ENCODE data around the gene G6PC3. TPM values are rescaled to one million over a fixed set of nuclear protein-coding genes. Genes with fewer than 3 reads are reported as not detected.

The G6PC3 gene
- total RNA-seq, 1 donor from 2014 or later = 40.1 TPM

DNA sequence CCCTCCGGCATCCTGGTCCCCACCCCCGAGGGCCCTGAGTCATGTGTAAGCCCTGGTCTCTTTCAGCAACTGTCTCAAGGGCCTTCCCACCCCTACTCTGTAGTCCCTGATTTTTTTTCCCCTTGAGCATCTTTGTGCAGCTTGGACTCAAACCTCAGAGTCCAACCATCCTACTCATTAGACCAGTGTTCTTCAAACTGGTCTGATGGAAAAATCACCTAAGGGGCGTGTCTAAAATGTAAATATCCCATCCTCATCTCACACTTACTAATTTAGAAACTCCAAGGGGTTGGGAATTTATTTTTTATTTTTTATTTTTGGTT, 624 bp downstream of the G6PC3 start:
- Histone ChIP-seq H3K4me3 (peak overlapping the region; percentile 77), H3K27me3 (ENCODE audit: low read depth) (no peaks in the 10 kb centered on the region), H3K9me3 (no peaks in the 10 kb centered on the region), H3K27ac (peak overlapping the region; percentile 86), H3K4me1 (peaks cover 34% of the 10 kb centered on the region), H3K36me3 (peaks cover 26% of the 10 kb centered on the region)
- no peak for DNase-seq
- no peak for ATAC-seq
- TF ChIP-seq, protein P1, sequence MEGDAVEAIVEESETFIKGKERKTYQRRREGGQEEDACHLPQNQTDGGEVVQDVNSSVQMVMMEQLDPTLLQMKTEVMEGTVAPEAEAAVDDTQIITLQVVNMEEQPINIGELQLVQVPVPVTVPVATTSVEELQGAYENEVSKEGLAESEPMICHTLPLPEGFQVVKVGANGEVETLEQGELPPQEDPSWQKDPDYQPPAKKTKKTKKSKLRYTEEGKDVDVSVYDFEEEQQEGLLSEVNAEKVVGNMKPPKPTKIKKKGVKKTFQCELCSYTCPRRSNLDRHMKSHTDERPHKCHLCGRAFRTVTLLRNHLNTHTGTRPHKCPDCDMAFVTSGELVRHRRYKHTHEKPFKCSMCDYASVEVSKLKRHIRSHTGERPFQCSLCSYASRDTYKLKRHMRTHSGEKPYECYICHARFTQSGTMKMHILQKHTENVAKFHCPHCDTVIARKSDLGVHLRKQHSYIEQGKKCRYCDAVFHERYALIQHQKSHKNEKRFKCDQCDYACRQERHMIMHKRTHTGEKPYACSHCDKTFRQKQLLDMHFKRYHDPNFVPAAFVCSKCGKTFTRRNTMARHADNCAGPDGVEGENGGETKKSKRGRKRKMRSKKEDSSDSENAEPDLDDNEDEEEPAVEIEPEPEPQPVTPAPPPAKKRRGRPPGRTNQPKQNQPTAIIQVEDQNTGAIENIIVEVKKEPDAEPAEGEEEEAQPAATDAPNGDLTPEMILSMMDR (IDR thresholded peaks at IDR 0.05) = no peak
- intact Hi-C loops (cut with DNase I) = no loop called here

GRCh38 chr17:44071772-44072171, 1.2 kb downstream of the G6PC3 start:
- peaks cover 34% of the 10 kb centered on the region for H3K4me1 ChIP-seq
- H3K4me3 ChIP-seq = peak overlapping the region; percentile 77
- DNase-seq (peak; percentile 15), ATAC-seq (no peak)
- H3K27ac ChIP-seq = peak overlapping the region; percentile 86
- H3K9me3 ChIP-seq = no peaks in the 10 kb centered on the region
- peaks cover 32% of the 10 kb centered on the region for H3K36me3 ChIP-seq
- TF ChIP-seq, protein P1 (IDR thresholded peaks at IDR 0.05) = no peak
- H3K27me3 ChIP-seq (ENCODE audit: low read depth) = no peaks in the 10 kb centered on the region
- intact Hi-C loops (cut with DNase I) = no loop called here

- no peak for ATAC-seq
- H3K4me1 ChIP-seq = peaks cover 36% of the 10 kb centered on the region
- intact Hi-C loops (cut with DNase I) = no loop called here
- no peak overlapping the region for H3K27ac ChIP-seq
- no peaks in the 10 kb centered on the region for H3K27me3 ChIP-seq (ENCODE audit: low read depth)
- TF ChIP-seq, protein P1 (IDR thresholded peaks at IDR 0.05) = no peak
- no peaks in the 10 kb centered on the region for H3K9me3 ChIP-seq
- peaks cover 58% of the 10 kb centered on the region for H3K36me3 ChIP-seq
- DNase-seq = peak; percentile 35
- H3K4me3 ChIP-seq = no peak overlapping the region
These were observed 3.8 kb downstream of the G6PC3 start for GRCh38 chr17:44074231-44074910.

DNA sequence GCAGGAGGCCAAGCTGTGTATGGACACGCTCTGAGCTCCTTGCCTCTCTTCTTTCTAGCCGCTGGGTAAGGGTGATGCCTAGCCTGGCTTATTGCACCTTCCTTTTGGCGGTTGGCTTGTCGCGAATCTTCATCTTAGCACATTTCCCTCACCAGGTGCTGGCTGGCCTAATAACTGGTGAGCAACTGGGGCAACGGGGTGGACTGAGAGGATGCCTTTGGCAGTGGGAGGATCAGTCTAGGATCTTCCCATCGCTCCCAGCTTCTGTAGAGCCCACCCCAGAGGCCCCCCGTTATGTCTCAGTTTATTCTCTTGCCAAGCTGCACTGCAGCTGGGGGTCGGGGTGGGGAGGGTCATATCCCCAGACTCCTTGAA, 4.4 kb downstream of the G6PC3 start:
- Histone ChIP-seq H3K27me3 (ENCODE audit: low read depth) (no peaks in the 10 kb centered on the region), H3K36me3 (peaks cover 61% of the 10 kb centered on the region), H3K27ac (no peak overlapping the region), H3K4me1 (peaks cover 31% of the 10 kb centered on the region), H3K9me3 (no peaks in the 10 kb centered on the region), H3K4me3 (no peak overlapping the region)
- TF ChIP-seq, protein P1 (IDR thresholded peaks at IDR 0.05) = no peak
- intact Hi-C loops (cut with DNase I) = no loop called here
- DNase-seq (peak; percentile 24), ATAC-seq (no peak)

DNA sequence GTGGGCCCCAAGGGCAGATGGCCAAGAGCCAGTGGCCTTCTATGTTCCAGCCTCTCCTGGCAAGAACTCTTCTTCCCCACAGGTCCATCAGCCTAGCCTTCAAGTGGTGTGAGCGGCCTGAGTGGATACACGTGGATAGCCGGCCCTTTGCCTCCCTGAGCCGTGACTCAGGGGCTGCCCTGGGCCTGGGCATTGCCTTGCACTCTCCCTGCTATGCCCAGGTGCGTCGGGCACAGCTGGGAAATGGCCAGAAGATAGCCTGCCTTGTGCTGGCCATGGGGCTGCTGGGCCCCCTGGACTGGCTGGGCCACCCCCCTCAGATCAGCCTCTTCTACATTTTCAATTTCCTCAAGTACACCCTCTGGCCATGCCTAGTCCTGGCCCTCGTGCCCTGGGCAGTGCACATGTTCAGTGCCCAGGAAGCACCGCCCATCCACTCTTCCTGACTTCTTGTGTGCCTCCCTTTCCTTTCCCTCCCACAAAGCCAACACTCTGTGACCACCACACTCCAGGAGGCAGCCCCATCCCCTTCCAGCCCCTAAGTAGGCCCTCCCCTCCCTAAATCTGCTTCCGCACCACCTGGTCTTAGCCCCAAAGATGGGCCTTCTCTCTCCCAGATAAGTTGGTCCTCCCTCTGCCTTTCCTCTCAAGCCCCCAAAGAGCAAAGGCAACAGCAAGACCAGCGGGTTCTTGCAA, 5.2 kb downstream of the G6PC3 start:
- DNase-seq (peak; percentile 41), ATAC-seq (no peak)
- Histone ChIP-seq H3K4me1 (peaks cover 27% of the 10 kb centered on the region), H3K27ac (no peak overlapping the region), H3K4me3 (no peak overlapping the region), H3K27me3 (ENCODE audit: low read depth) (no peaks in the 10 kb centered on the region), H3K36me3 (peaks cover 70% of the 10 kb centered on the region), H3K9me3 (no peaks in the 10 kb centered on the region)
- TF ChIP-seq, protein P1 (IDR thresholded peaks at IDR 0.05) = no peak
- intact Hi-C loops (cut with DNase I) = no loop called here

Data from lower lobe of right lung (tissue), 2 donors.